ENCODE data around the gene TMSB10.

TMSB10 gene

GRCh38 chr2:84880645-84881521, 24.6 kb upstream of the TMSB10 start, which contains the start of gene TRABD2A:
Gene TRABD2A, minus strand, starts transcription at chr2:84881084. Its CDS starts 45 bp downstream, at chr2:84881039.
- DNase-seq = peak; percentile 33 to 70

DNA sequence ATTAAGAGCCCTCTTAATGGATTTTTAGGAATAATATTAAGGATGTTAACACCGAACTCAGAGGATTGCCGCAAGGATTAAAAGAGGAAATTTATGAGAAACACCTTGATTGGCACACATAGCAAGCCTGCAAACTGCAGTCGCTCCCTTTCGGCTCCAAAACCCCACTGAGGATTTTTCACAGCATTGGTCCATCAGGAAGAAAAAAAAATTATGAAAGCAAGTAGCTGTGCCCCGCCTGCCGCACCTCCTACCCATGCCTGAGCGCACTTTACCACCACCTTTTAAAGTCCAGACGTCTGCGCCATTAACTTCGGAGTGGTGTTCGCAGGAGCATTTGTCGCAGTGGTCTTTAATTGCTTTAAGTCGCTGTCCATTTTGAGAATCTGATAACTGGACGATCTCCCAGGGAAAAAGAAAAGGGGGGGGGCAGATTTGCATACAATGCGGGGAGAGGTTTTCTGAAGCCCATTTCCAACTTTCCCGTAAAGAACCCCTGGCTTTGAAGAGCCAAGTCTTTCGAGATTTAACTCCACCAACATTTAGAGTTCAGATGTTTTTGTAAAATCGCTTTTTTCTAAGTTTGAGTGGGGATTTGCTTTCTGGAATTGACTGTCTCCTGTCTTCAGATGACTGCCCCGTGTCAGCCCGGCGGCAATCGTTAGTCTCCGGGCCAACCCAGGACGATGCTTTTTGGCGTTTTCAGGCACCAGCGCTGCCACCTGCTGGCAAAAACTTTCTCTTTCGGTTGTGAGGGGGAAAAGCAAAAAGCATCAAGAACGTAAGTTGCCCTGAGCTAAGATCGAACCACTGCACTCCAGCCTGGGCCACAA, 23.7 kb upstream of the TMSB10 start:
- peak; percentile 86 to 90 for DNase-seq

GRCh38 chr2:84882414-84882738, 23.1 kb upstream of the TMSB10 start:
- DNase-seq = no peak

GRCh38 chr2:84882775-84883550, 22.5 kb upstream of the TMSB10 start:
- DNase-seq = no peak

DNA sequence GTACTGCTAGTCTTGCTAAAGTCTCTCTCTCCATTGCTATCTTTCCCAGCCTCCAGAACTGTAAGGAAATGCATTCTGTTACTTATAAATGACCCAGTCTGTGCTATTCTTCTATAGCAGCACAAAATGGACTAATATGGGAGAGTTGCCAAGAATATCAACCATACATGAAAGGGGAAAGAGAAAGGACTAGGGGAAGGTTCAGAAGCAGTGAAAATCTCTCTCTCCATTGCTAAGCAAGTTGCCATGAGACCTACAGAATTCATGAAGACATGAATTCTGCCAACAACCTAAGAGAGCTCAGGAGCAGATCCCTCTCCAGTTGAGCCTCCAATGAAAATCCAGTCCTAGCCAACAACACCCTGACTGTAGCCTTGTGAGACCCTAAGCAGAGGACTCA, 21.0 kb upstream of the TMSB10 start:
- no peak for DNase-seq

DNA sequence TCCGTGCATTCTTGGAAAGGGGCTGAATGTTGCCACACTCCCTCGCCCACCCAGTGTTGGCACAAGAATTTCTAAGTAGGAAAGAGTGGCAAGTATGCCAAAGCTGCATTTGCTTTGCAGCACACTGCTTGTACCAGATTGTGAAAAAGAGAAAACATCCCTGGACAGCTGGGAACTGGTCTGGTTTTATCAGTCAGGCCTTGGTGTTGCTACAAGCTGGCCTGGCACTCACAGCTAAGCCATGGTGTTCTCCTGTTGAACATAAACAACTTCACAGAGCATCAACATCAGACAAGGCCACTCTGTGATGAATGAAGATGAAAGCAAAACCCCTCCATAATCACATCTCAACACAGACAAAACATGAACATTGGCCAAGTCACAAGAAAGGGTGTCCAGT, 20.3 kb upstream of the TMSB10 start:
- DNase-seq = no peak

GRCh38 chr2:84886791-84887190, 18.7 kb upstream of the TMSB10 start:
- no peak for DNase-seq

DNA sequence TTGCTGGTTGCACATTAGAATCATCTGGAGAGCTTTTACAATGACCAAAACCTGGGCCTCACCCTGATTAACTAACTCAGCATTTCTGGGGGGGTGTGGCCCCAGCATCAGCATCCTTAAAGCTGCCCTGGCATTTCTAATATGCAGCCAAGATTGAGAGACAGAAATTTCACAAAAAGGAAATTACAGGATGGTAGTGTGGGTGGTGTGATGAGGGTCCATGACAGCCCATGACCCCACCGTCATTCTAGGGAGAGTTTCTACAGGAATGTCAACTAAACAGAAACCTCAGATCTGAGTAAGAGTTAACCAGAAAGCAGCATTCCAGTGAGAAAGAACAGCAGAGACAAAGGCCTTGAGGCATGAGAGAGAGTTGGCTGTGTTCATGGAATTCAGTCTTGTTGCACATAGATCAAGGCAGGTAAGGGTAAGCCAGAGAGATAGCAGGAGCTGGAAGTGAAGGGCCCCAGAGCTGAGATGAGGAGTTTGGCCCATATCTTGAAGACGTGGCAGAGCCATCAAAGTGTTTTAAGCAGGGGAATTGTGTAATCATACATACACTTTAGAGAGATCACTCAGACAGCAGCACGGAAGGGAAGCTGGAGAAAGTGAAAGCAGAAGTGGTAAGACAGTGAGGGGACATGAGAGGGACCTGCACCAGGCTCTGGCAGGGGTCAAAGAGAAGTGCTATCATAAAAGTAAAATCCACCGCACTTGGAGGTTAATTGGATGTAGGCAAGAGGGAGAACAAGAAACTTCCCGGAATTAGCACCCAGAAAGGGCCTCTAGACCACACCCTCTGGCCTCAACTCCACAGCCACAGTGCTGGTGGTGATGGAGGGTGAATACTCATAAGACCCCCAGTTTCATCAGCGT, 16.8 kb upstream of the TMSB10 start:
- peak; percentile 71 to 80 for DNase-seq

- DNase-seq = peak in 1 of 2 donors; percentile 41
These were observed 16.1 kb upstream of the TMSB10 start for GRCh38 chr2:84889332-84889731.

- no peak for DNase-seq
These were observed 14.0 kb upstream of the TMSB10 start for GRCh38 chr2:84891355-84892010.

DNA sequence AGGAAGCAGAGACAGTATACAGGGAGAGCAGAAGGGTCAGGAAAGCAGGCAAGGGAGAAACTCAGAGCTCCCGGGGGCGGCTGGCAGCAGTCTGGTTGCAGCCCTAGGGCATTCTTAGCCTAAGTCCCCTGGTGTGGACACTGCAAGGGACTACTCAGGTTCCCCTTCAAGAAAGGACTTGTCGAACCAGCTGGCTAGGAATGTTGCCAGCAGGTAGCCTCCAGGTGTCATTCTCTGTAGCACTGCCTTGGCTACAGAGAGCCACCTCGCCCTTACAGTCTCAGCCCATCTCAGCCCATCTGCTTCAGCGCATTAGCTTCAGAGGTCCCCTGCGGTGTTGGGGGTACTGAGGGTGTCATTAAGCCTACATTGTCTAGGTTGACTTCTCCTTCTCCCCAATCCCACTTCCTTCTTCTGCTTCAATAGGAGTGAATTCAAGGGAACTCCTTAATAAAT, 11.3 kb upstream of the TMSB10 start:
- DNase-seq = no peak

GRCh38 chr2:84894758-84895520, 10.5 kb upstream of the TMSB10 start:
- DNase-seq = peak in 1 of 2 donors; percentile 53

DNA sequence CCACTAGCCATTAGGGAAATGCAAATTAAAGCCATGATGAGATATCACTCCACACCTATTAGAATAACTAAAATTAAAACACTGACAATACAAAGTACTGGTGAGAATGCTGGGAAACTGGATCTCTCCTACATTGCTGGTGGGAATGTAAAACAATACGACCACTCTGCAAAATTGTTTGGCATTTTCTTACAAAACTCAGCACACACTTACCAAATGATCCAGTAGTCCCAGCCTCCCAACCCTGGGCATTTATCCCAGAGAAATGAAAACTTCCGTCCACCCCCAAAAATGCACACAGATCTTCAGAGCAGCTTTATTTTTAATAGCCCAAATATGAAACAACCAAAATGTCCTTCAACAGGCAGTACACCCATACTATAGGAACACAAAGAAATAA, 8.9 kb upstream of the TMSB10 start:
- no peak for DNase-seq

DNA sequence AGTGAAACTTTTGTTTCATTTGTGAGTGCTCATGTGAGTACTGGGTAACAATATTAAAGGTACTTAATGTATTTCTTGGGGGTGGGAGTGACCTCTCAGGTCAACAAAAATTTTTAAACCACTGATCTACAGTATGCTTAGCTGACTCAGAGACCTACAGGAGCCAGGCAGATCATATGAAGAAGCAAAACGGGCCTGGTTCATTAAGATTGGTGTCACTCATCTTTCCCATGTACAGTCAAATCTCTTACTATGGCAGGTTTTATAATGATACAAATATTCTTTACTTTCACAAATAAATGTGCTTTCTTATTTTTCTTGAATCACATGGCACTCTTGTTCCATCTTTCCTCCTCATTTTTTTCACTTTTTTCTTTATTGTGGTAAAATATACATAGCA, 7.7 kb upstream of the TMSB10 start:
- no peak for DNase-seq

GRCh38 chr2:84899304-84900204, 5.9 kb upstream of the TMSB10 start:
- no peak for DNase-seq

- no peak for DNase-seq
These were observed 4.5 kb upstream of the TMSB10 start for GRCh38 chr2:84900971-84901370.

DNA sequence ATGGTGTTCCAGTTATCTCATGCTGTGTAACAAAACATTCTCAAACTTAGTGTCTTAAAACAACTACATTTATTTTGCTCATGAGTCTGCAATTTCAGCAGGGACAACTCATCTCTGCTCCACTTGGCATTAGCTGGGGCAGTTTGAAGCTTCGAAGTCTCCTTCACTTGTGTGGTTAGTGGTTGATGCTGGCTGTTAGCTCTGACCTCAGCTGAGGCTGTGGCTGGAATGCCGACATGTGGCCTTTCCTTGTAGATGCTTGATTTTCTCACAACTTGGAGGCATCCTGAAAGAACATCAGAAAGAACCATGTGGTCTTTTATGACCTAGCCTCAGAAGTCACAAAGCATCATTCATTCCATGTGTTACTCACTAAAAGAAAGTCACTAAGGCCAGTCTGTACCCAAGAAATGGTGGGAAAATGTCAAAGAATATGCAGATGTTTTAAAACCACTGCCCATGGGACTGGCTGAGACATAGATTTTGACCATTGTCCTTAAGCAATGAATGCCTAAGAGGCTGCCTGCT, 3.8 kb upstream of the TMSB10 start:
- no peak for DNase-seq

GRCh38 chr2:84902526-84902925, 2.9 kb upstream of the TMSB10 start:
- DNase-seq = no peak

DNA sequence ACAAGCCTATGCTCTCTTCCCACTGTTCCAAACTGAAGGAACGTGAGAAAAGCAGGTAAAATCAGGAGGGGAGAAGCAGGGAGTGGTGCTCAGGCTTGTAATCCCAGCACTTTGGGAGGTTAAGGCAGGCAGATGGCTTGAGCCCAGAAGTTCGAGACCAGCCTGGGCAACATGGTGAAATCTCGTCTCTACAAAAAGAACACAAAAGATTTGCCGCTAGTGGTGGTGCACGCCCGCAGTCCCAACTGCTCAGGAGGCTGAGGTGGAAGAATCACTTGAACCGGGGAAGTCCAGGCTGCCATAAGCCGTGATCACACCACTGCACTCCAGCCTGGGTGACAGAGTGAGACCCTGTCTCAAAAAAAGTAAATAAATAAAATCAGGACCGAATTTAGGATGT, 1.3 kb upstream of the TMSB10 start:
- no peak for DNase-seq
